Measurements from ENCODE around the gene APH1A.
"Not testable (repeated sequence)": the region's sequence is repeated elsewhere in the genome, so short reads cannot be mapped to it uniquely, and the experiment has no call there.

APH1A gene

DNA sequence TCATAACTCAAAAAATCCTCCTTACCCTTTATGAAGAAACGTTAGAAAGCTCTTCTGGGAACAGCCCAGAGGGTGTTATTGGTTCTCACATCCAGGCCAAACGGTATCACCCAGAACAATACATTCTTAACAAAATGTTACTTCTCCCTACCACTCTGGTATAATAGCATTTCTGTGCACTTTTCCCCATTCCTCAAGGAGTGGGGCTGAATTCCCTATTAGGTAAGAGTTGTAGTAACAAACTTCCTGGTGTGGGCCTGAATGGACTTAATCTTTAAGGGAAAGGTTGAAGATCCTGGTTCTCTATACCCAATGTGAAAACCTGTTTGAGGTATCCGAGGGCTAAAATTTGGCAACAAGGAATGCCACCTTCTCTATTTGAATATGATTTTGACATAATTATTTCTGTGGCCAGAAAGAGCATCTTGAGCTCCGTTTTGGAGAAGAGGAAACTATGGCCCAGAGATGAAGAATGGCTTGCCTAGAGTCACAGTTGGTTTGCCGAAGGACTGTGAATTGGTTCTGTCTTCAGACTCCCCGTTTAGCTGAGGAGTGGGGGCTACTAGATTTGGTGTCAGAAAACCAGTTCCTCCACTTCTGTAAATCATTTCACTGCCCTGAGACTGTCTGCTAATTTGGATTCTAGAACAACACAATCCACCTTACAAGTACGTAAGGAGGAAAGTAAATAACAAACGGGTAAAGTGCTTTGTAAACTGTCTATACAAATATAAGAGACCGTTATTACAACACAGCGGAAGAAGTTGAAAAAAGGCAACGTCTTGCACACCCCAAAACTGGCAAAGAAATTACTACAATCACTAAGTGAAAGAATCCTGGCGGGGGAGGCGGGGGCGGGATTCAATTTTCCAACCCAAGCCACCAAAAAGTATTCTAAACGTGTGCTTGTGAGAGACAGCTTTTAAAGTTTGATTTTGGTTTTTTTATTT is 35.2 kb downstream of the APH1A start:
- DNase-seq (ENCODE audit: low spot score), result no peak

DNA sequence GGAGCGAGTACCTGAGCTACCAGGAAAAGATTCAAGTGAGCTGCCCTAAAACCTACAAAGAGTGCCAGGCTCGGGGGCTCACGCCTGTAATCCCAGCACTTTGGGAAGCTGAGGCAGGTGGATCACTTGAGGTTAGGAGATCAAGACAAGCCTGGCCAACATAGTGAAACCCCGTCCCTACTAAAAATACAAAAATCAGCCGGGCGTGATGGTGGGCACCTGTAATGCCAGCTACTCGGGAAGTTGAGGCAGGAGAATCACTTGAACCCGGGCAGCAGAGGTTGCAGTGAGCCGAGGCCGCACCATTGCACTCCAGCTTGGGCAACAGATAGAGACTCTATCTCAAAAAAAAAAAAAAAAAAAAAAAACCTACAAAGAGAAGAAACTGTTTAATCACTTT is 35.9 kb downstream of the APH1A start:
- not testable (repeated sequence) for DNase-seq (ENCODE audit: low spot score)

DNA sequence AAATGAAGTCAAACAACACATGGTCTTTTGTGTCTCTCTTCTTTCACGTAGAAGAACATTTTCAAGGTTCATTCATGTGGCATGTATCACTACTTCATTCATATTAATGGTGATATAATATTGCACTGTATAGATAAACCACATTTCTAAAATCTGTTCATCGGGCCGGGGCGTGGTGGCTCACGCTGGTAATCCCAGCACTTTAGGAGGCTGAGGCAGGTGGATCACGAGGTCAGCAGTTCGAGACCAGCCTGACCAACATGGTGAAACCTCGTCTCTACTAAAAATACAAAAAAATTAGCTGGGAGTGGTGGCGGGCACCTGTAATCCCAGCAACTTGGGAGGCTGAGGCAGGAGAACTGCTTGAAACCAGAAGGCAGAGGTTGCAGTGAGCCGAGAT is 40.6 kb downstream of the APH1A start:
- not testable (repeated sequence) for DNase-seq (ENCODE audit: low spot score)

DNA sequence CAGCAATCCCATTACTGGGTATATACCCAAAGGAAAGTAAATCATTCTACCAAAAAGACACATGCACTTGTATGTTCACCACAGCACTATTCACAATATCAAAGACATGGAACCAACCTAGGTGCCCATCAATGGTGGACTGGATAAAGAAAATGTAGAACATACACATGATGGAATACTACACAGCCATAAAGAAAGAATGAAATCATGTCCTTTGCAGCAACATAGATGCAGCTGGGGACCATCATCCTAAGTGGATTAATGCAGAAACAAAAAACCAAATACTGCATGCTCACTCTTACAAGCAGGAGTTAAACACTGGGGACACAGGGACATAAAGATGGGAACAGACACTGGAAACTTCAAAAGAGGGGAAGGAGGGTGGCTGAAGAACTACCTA is 41.6 kb downstream of the APH1A start:
- no peak for DNase-seq (ENCODE audit: low spot score)

DNA sequence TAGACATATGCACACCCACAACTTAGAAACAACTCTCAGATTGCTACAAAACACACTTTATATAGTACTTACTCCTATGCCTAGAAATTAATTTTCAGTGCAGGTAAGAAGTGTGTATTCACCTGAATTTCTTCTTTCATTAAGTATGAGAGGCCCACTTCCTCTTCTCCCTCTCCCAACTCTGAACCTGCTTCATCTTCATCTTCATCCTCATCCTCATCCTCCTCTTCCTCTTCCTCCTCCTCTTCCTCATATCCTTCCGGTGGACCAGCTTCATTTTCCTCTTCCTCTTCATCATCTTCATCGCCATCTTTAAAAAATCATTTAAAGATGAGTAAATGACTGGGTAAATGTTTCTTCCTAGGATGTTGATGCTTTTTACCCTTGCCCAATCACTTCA is 42.3 kb downstream of the APH1A start:
- no peak for DNase-seq (ENCODE audit: low spot score)

DNA sequence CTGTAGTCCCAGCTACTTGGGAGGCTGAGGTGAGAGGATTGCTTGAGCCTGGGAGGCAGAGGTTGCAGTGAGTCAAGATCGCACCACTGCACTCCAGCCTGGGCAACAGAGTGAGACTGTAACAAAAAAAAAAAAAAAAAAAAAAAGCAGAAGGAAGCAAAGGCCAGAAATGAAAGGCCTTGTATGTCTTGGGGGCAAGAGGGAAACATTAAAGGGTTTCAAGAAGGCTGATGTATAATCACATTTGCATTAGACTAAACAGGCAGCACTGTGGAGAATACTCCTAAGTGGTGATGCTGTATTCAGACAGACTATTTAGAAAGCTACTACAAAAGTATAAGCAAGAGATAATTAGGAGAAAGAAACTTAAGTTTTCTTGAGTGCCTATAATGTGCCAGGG is 43.3 kb downstream of the APH1A start:
- no peak for DNase-seq (ENCODE audit: low spot score)

DNA sequence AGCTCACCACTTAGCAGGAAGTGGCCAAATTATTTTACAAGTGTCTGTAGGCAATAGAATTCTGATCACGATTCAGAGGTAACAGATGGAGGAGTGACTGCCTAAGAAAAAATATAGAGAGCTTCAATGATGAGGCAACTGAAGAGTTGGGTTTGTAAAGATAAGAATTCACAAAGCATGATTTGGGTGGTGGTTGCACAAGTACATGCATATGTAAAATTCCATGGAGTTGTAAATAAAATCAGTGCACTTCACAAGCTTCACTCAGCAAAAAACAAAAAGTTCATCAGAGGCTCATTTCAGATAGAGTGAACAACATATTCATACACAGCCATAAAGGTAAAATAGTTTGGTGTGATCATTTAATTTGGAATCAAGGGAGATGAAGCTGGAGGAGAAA is 43.8 kb downstream of the APH1A start:
- DNase-seq (ENCODE audit: low spot score), result no peak

DNA sequence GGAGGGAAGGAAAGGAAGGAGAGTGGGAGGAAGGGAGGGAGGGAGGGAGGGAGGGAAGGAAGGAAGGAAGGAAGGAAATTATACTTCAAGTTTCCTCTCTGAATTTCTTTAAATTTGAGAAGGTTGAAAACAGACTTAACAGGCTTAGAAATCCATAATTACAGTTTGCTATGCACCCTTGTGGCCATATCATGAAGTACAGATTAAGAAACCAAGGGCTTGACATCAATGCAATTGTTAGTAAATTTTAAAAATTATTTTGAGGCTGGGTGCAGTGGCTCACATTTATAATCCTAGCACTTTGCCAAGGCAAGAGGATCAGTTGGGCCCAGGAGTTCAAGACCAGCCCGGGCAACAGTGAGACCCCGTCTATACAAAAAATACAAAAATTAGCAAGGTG is 47.3 kb downstream of the APH1A start:
- DNase-seq (ENCODE audit: low spot score), result no peak

DNA sequence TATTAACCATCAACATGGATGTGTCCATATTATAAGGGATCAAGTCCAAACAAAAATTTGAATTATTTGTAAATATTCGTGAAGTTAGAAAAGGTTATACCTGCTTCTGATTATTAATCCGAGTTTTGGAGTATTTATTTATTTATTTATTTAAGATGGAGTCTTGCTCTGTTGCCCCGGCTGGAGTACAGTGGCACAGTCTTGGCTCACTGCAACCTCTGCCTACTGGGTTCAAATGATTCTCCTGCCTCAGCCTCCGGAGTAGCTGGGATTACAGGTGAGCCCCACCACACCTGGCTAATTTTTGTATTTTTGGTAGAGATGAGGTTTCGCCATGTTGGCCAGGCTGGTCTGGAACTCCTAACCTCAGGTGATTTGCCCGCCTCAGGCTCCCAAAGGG is 53.0 kb downstream of the APH1A start:
- not testable (repeated sequence) for DNase-seq (ENCODE audit: low spot score)

All from HuH-7.5 (cell line).